ENCODE data around the gene AP2B1. TPM values are rescaled to one million over a fixed set of nuclear protein-coding genes. Genes with fewer than 3 reads are reported as not detected.

Gene AP2B1
- total RNA-seq, 2 donors from 2014 or later = 29.3 to 43.6 TPM

DNA sequence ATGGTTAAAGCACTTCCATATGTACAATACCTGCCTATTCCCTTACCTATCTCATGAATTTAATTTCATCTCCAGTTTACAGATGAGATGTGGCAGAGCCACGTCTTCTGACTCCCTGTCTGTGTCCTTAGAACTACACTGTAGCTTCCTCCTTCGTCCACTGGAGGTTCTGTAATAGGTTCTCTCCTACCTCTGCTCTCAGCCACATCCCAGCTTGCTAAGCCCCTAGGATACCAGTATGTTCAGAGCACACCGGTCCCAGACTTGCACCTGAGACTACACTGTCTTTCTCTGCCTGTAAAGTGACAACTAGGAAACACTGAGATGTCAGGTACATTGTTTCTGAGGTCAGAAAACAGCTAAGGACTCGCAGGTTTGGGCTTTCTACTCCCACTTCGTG is 140.5 kb downstream of the AP2B1 start:
- ATAC-seq = no peak
- H3K36me3 ChIP-seq (replicated peaks in 1 of 2; ENCODE audit: insufficient read depth in 1 of 2, low read depth in 2 of 2) = peaks cover 0 to 15% of the 10 kb centered on the region in 2 donors
- no peak for TF ChIP-seq POLR2A (IDR thresholded peaks at IDR 0.05)
- TF ChIP-seq, protein P1, sequence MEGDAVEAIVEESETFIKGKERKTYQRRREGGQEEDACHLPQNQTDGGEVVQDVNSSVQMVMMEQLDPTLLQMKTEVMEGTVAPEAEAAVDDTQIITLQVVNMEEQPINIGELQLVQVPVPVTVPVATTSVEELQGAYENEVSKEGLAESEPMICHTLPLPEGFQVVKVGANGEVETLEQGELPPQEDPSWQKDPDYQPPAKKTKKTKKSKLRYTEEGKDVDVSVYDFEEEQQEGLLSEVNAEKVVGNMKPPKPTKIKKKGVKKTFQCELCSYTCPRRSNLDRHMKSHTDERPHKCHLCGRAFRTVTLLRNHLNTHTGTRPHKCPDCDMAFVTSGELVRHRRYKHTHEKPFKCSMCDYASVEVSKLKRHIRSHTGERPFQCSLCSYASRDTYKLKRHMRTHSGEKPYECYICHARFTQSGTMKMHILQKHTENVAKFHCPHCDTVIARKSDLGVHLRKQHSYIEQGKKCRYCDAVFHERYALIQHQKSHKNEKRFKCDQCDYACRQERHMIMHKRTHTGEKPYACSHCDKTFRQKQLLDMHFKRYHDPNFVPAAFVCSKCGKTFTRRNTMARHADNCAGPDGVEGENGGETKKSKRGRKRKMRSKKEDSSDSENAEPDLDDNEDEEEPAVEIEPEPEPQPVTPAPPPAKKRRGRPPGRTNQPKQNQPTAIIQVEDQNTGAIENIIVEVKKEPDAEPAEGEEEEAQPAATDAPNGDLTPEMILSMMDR (IDR thresholded peaks at IDR 0.05) = no peak

DNA sequence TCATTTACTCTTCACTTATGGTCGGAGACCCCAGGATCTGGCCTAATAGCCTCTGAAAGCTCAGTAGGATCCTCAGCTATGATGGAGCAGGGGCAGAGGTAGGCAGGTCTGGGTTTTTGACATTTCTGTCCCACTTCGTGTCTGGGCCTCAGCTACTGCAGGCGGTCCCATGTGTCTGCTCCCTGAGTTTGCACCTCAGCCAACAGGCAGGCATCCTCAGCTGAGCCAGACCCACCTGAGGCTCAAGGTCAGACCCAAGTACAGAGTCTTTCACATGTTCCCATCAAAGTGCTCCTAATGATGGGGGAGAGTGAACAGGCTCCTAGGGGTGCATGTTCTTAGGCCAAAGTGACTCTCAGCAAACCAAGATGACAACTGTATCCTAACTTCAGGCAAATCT is 141.4 kb downstream of the AP2B1 start:
- no peaks in the 10 kb centered on the region for H3K27me3 ChIP-seq
- H3K4me3 ChIP-seq = no peak overlapping the region
- H3K27ac ChIP-seq = no peak overlapping the region
- no peak for TF ChIP-seq POLR2A (IDR thresholded peaks at IDR 0.05)
- TF ChIP-seq, protein P1 (IDR thresholded peaks at IDR 0.05) = no peak
- H3K9me3 ChIP-seq = no peaks in the 10 kb centered on the region
- DNase-seq (no peak), ATAC-seq (no peak)
- WGBS, 2 donors = 91 to 100% methylated on average over 2 to 3 of the region's 3 CpGs
- intact Hi-C loops (cut with DNase I) = no loop called here
- H3K4me1 ChIP-seq = peaks cover 32% of the 10 kb centered on the region
- H3K36me3 ChIP-seq (replicated peaks in 1 of 2; ENCODE audit: insufficient read depth in 1 of 2, low read depth in 2 of 2) = peaks cover 0 to 13% of the 10 kb centered on the region in 2 donors

More for the DNA sequence above, 140.5 kb downstream of the AP2B1 start:
- H3K27ac ChIP-seq = peak overlapping the region in 1 of 4 donors; percentile 36
- H3K27me3 ChIP-seq = no peaks in the 10 kb centered on the region
- peaks cover 30% of the 10 kb centered on the region for H3K4me1 ChIP-seq
- H3K9me3 ChIP-seq = no peaks in the 10 kb centered on the region
- DNase-seq = no peak
- 85 to 86% methylated on average over 5 of the region's 5 CpGs for WGBS, 2 donors
- intact Hi-C loops (cut with DNase I) = no loop called here
- no peak overlapping the region for H3K4me3 ChIP-seq

DNA sequence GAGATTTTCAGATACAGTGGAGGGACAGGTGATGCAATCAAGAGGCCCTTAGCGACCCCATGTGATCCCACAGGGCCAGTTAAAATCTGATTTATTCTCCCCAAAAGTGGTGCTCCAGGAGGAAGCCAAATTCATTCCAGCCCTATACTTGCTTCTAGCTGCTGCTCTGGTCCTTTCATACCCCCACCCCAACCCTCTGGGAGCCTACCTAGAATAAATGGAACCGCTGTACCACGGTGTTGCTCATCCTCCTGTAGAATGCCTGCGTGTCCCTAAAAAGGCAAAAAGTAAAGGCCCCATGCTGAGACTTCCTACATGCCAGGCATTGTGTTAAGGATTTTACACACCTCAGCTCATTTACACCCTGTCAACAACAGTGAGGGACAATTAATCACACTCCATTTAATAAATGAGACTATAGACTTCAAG is 142.3 kb downstream of the AP2B1 start:
- 69 to 80% methylated on average over 4 of the region's 4 CpGs for WGBS, 2 donors
- H3K27me3 ChIP-seq = no peaks in the 10 kb centered on the region
- intact Hi-C loops (cut with DNase I) = no loop called here

DNA sequence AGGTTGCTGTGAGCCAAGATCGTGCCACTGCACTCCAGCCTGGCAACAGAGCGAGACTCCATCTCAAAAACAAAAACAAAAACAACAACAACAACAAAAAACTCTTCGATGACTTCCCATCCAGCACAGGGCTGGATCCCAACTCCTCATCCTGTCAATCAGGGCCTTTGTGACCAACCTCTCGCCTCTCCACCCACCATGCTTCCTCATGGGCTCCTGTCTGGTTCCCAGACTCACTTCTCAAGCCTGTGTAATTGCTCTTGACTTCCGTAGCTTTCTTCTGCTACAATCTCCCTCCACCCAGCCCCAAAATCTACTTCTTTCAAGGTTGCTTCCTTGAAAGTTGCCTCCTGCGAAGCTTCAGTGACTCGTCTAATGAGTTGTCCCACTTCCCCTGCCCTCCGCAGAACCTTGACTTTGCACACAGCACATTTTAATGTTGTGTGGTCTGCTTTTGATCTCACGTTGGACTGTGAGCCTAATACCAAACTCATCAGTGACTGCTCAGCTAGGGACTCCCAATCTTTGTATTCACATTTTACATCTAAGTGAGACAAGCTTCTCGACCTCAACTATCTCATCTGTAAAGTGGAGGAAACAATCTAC is 143.4 kb downstream of the AP2B1 start:
- TF ChIP-seq, protein P1 (IDR thresholded peaks at IDR 0.05) = no peak
- no peak for TF ChIP-seq POLR2A (IDR thresholded peaks at IDR 0.05)
- Histone ChIP-seq H3K4me3 (no peak overlapping the region), H3K27ac (no peak overlapping the region), H3K9me3 (no peaks in the 10 kb centered on the region), H3K36me3 (replicated peaks in 1 of 2; ENCODE audit: insufficient read depth in 1 of 2, low read depth in 2 of 2) (no peaks in the 10 kb centered on the region), H3K4me1 (peaks cover 32% of the 10 kb centered on the region), H3K27me3 (no peaks in the 10 kb centered on the region)
- ATAC-seq (no peak), DNase-seq (no peak)
- 83 to 89% methylated on average over 10 of the region's 10 CpGs for WGBS, 2 donors
- intact Hi-C loops (cut with DNase I) = no loop called here

More for the DNA sequence above, 142.3 kb downstream of the AP2B1 start:
- DNase-seq (no peak), ATAC-seq (no peak)
- Histone ChIP-seq H3K4me3 (no peak overlapping the region), H3K27ac (no peak overlapping the region), H3K9me3 (no peaks in the 10 kb centered on the region), H3K4me1 (peaks cover 32% of the 10 kb centered on the region), H3K36me3 (replicated peaks in 1 of 2; ENCODE audit: insufficient read depth in 1 of 2, low read depth in 2 of 2) (peaks cover 0 to 5% of the 10 kb centered on the region in 2 donors)
- no peak for TF ChIP-seq POLR2A (IDR thresholded peaks at IDR 0.05)
- TF ChIP-seq, protein P1 (IDR thresholded peaks at IDR 0.05) = no peak

Measured in body of pancreas (tissue), 4 donors.